Neural progenitor cell (in vitro differentiated cells): Measurements from ENCODE around the gene CALHM2. TPM values are rescaled to one million over a fixed set of nuclear protein-coding genes. Genes with fewer than 3 reads are reported as not detected.

Source experiments
- DNase-seq: peaks from one replicate; pipeline ENCODE4 v3.0.0-alpha.2; 2016; ENCODE audit warnings: low spot score
- H2AFZ ChIP-seq: fragments of 200-600 bp; sonication (generic); replicated peaks from 2 replicates; pipeline ENCODE4 v1.6.1; 2016; ENCODE audit warnings: antibody characterized with exemption
- H3F3A ChIP-seq: fragments of 200-600 bp; sonication (generic); 2 replicates; pipeline ENCODE4 v1.6.1; 2016; ENCODE audit warnings: antibody characterized with exemption, low read depth
- H3K27ac ChIP-seq: fragments of 200-600 bp; sonication (generic); 2 replicates; pipeline ENCODE4 v1.5.1; 2016; ENCODE audit warnings: mild to moderate bottlenecking
- H3K27me3 ChIP-seq: fragments of 200-600 bp; sonication (generic); 2 replicates; pipeline ENCODE4 v1.6.1; 2016; ENCODE audit warnings: mild to moderate bottlenecking, moderate library complexity
- H3K36me3 ChIP-seq: fragments of 200-600 bp; sonication (generic); 2 replicates; pipeline ENCODE4 v1.5.1; 2016
- H3K4me1 ChIP-seq: fragments of 200-600 bp; sonication (generic); 2 replicates; pipeline ENCODE4 v1.6.1; 2016; ENCODE audit warnings: mixed run types
- H3K4me2 ChIP-seq: fragments of 200-600 bp; sonication (generic); 2 replicates; pipeline ENCODE4 v1.6.1; 2016
- H3K4me3 ChIP-seq: fragments of 200-600 bp; sonication (generic); 2 replicates; pipeline ENCODE4 v1.5.1; 2016
- H3K79me2 ChIP-seq: fragments of 200-600 bp; sonication (generic); 2 replicates; pipeline ENCODE4 v1.6.1; 2016; ENCODE audit warnings: low read depth
- H3K9ac ChIP-seq: fragments of 200-600 bp; sonication (generic); 2 replicates; pipeline ENCODE4 v1.6.1; 2016
- H3K9me3 ChIP-seq: fragments of 200-600 bp; sonication (generic); 2 replicates; pipeline ENCODE4 v1.5.1; 2016; ENCODE audit warnings: low read depth
- H4K20me1 ChIP-seq: fragments of 200-600 bp; sonication (generic); 2 replicates; pipeline ENCODE4 v1.6.1; 2016; ENCODE audit warnings: low read depth
- H3K27ac Mint-ChIP-seq: 3 replicates; pipeline ENCODE4 v1.8.0; 2021; ENCODE audit warnings: mixed read lengths
- H3K27me3 Mint-ChIP-seq: 2 replicates; pipeline ENCODE4 v1.8.0; 2022; ENCODE audit warnings: low read depth, mild to moderate bottlenecking, inconsistent platforms, moderate library complexity, mixed read lengths; ENCODE audit not compliant: insufficient read depth
- H3K36me3 Mint-ChIP-seq: 3 replicates; pipeline ENCODE4 v1.8.0; 2021; ENCODE audit warnings: mixed read lengths
- H3K4me1 Mint-ChIP-seq: 3 replicates; pipeline ENCODE4 v1.8.0; 2021; ENCODE audit warnings: mixed read lengths
- H3K4me3 Mint-ChIP-seq: 3 replicates; pipeline ENCODE4 v1.8.0; 2021; ENCODE audit warnings: mild to moderate bottlenecking, moderate library complexity, mixed read lengths
- H3K9me3 Mint-ChIP-seq: 3 replicates; pipeline ENCODE4 v1.8.0; 2020; ENCODE audit warnings: mixed read lengths
- CTCF ChIP-seq: fragments of 200-600 bp; sonication (generic); IDR thresholded peaks from 2 replicates; pipeline ENCODE4 v1.5.1; 2017; ENCODE audit warnings: antibody characterized with exemption, mild to moderate bottlenecking
- EZH2 ChIP-seq: fragments of 200-600 bp; sonication (generic); IDR thresholded peaks from 2 replicates; pipeline ENCODE4 v1.6.1; 2017; ENCODE audit warnings: antibody characterized with exemption, mild to moderate bottlenecking, moderate library complexity
- EZH2phosphoT487 ChIP-seq: fragments of 200-600 bp; sonication (generic); IDR thresholded peaks from 2 replicates; pipeline ENCODE4 v1.6.1; 2017; ENCODE audit warnings: antibody characterized with exemption
- total RNA-seq: library from RNA; depleted of rRNA; stranded (reverse); fragments of >200 nt; gene quantifications from 2 replicates; pipeline ENCODE4 v1.2.3, GENCODE V29; 2015; ENCODE audit warnings: low replicate concordance

CALHM2 gene
- total RNA-seq, 1 donor from 2014 or later = not detected

DNA sequence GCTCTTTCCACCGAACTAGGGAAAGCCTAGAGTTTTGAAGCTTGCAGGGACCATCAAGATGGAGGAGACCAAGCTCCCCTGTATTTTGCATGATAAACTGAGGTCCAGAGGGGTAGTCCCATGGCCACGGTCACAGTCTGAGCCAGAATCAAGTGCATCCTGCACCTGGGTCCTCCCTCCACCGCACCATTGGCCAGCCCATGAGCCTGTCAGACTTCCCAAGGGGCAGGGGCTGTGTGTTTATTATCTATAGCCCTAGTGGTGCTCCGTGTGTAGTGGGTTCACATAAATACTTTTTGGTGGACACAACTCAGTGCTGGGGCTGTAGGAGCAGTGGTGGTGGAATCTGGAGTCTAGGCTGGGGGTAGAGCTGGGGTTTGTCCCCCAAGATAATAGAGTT lies 23.3 kb upstream of the CALHM2 start:
- Histone ChIP-seq H3F3A (peaks cover 2% of the 10 kb centered on the region), H3K36me3 (no peaks in the 10 kb centered on the region), H3K4me2 (no peak overlapping the region), H3K4me1 (peaks cover 7% of the 10 kb centered on the region), H3K4me3 (no peak overlapping the region), H3K27me3 (no peaks in the 10 kb centered on the region), H2AFZ (no peak overlapping the region), H3K9me3 (no peaks in the 10 kb centered on the region), H3K79me2 (no peaks in the 10 kb centered on the region), H4K20me1 (no peaks in the 10 kb centered on the region), H3K9ac (no peak overlapping the region), H3K27ac (no peak overlapping the region)
- TF ChIP-seq CTCF (no peak), EZH2phosphoT487 (no peak), EZH2 (no peak)
- Mint-ChIP-seq H3K4me3 (no peak overlapping the region), H3K4me1 (peaks cover 7% of the 10 kb centered on the region), H3K36me3 (no peaks in the 10 kb centered on the region), H3K27ac (no peak overlapping the region), H3K9me3 (no peaks in the 10 kb centered on the region), H3K27me3 (peaks cover under 1% of the 10 kb centered on the region)
- no peak for DNase-seq

GRCh38 chr10:103474077-103474476 lies 21.9 kb upstream of the CALHM2 start:
- Mint-ChIP-seq H3K9me3 (no peaks in the 10 kb centered on the region), H3K4me1 (peaks cover 7% of the 10 kb centered on the region), H3K27me3 (peaks cover 2% of the 10 kb centered on the region), H3K27ac (no peak overlapping the region), H3K4me3 (no peak overlapping the region), H3K36me3 (no peaks in the 10 kb centered on the region)
- H3K27me3 ChIP-seq = no peaks in the 10 kb centered on the region
- no peak overlapping the region for H3K27ac ChIP-seq
- no peak overlapping the region for H2AFZ ChIP-seq
- no peaks in the 10 kb centered on the region for H3K79me2 ChIP-seq
- H3K9ac ChIP-seq = no peak overlapping the region
- no peak for DNase-seq
- no peaks in the 10 kb centered on the region for H4K20me1 ChIP-seq
- H3K4me2 ChIP-seq = no peak overlapping the region
- TF ChIP-seq EZH2phosphoT487 = no peak
- H3K9me3 ChIP-seq = no peaks in the 10 kb centered on the region
- H3K4me1 ChIP-seq = peaks cover 7% of the 10 kb centered on the region
- peaks cover 2% of the 10 kb centered on the region for H3F3A ChIP-seq
- no peaks in the 10 kb centered on the region for H3K36me3 ChIP-seq
- no peak overlapping the region for H3K4me3 ChIP-seq

GRCh38 chr10:103473261-103473671 lies 21.1 kb upstream of the CALHM2 start:
- Mint-ChIP-seq H3K4me1 (peaks cover 7% of the 10 kb centered on the region), H3K27me3 (peaks cover 2% of the 10 kb centered on the region), H3K36me3 (no peaks in the 10 kb centered on the region), H3K27ac (no peak overlapping the region), H3K4me3 (no peak overlapping the region), H3K9me3 (no peaks in the 10 kb centered on the region)
- Histone ChIP-seq H3K79me2 (no peaks in the 10 kb centered on the region), H3K4me1 (peaks cover 7% of the 10 kb centered on the region), H3K36me3 (no peaks in the 10 kb centered on the region), H3K9ac (no peak overlapping the region), H3F3A (peaks cover 2% of the 10 kb centered on the region), H3K4me3 (no peak overlapping the region), H4K20me1 (no peaks in the 10 kb centered on the region), H3K9me3 (no peaks in the 10 kb centered on the region), H3K27me3 (no peaks in the 10 kb centered on the region), H2AFZ (no peak overlapping the region), H3K4me2 (no peak overlapping the region), H3K27ac (no peak overlapping the region)
- DNase-seq = no peak
- TF ChIP-seq EZH2phosphoT487 = no peak
- TF ChIP-seq CTCF = no peak
- no peak for TF ChIP-seq EZH2

- H3K4me1 Mint-ChIP-seq = peaks cover 5% of the 10 kb centered on the region
- TF ChIP-seq EZH2 (no peak), CTCF (no peak), EZH2phosphoT487 (no peak)
- H4K20me1 ChIP-seq = no peaks in the 10 kb centered on the region
- H3K36me3 ChIP-seq = no peaks in the 10 kb centered on the region
- H3K9me3 ChIP-seq = no peaks in the 10 kb centered on the region
- DNase-seq = no peak
- no peak overlapping the region for H3K27ac ChIP-seq
- no peak overlapping the region for H3K4me2 ChIP-seq
- no peaks in the 10 kb centered on the region for H3K36me3 Mint-ChIP-seq
- H2AFZ ChIP-seq = no peak overlapping the region
- no peak overlapping the region for H3K4me3 ChIP-seq
- no peaks in the 10 kb centered on the region for H3K79me2 ChIP-seq
- H3K4me3 Mint-ChIP-seq = no peak overlapping the region
- no peaks in the 10 kb centered on the region for H3K9me3 Mint-ChIP-seq
- no peak overlapping the region for H3K9ac ChIP-seq
- peaks cover 6% of the 10 kb centered on the region for H3K4me1 ChIP-seq
- no peaks in the 10 kb centered on the region for H3K27me3 ChIP-seq
- peaks cover 2% of the 10 kb centered on the region for H3K27me3 Mint-ChIP-seq
- no peak overlapping the region for H3K27ac Mint-ChIP-seq
- H3F3A ChIP-seq = peaks cover 2% of the 10 kb centered on the region
Observed at GRCh38 chr10:103472005-103472404, 19.8 kb upstream of the CALHM2 start.
